Measurements from ENCODE around the gene HAAO. TPM values are rescaled to one million over a fixed set of nuclear protein-coding genes. Genes with fewer than 3 reads are reported as not detected.

Gene HAAO
- total and polyA plus RNA-seq, 2 of the 13 experiments (the other 11 are each of a cell fraction or from before 2014, with no cell fraction given), result 36.1 to 42.7 TPM

DNA sequence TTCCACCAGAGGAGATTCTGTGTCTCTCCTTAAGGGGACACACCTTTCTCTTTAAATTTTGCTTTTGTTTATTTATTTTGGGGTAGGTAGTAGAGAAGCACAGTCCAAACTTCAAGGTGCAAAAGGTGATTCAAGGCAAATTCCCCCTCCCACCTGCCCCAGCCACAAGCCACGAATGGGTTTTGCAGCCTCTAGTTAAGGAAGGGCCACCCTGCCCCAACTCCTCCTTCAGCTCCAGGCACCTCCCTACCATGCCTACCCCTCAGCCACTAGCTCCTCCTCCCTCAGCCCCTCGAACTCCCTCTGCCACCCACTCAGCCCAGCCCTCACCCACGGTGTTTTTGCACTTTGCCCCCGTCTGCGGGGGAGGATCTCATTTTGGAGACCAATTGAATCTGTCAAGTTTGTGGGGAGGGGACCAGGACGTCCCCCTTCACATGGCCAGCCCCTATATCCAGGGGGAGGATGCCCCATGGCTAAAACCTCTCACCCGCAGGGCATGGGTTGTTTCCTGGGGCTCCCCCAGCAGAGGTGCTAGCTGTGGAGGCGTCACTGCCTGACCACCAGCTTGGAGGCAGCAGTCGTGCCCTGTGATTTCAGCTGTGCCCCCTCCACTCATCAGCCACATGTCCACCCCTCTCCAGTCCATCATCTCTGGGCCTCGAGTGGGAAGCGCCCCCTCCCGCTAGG, 4.5 kb downstream of the HAAO start (continued):
- TF ChIP-seq ZNF383 (CRISPR knock-in tag; IDR thresholded peaks at IDR 0.05; ENCODE audit: borderline replicate concordance), result no peak
- no peak for TF ChIP-seq GPBP1L1 (CRISPR knock-in tag; IDR thresholded peaks at IDR 0.05)
- TF ChIP-seq YEATS4 (CRISPR knock-in tag; IDR thresholded peaks at IDR 0.05; ENCODE audit: borderline replicate concordance), result no peak
- no peak for TF ChIP-seq TFE3 (CRISPR knock-in tag; IDR thresholded peaks at IDR 0.05)
- no peak for TF ChIP-seq ISX (CRISPR knock-in tag; conservative IDR thresholded peaks at IDR 0.05)
- 0 out of 2 replicates have a peak, but pooled peaks have one; percentile 78 for TF ChIP-seq HDAC1 (CRISPR knock-in tag; IDR thresholded peaks at IDR 0.05)
- TF ChIP-seq SRSF1 (optimal IDR thresholded peaks at IDR 0.05; ENCODE audit: low read depth, low read length), result peak; percentile 52
- no peak for TF ChIP-seq AHR (CRISPR knock-in tag; IDR thresholded peaks at IDR 0.05)
- TF ChIP-seq KLF6 (CRISPR knock-in tag; IDR thresholded peaks at IDR 0.05), result no peak
- TF ChIP-seq ZNF709 (CRISPR knock-in tag; IDR thresholded peaks at IDR 0.05), result no peak
- TF ChIP-seq ZNF431 (CRISPR knock-in tag; IDR thresholded peaks at IDR 0.05; ENCODE audit: borderline replicate concordance, low read depth), result no peak
- peak; percentile 67 for TF ChIP-seq ASH2L (IDR thresholded peaks at IDR 0.05; ENCODE audit: insufficient read length, low read depth, low read length)
- no peak for TF ChIP-seq ZNF274 (CRISPR knock-in tag; IDR thresholded peaks at IDR 0.05)
- TF ChIP-seq, protein P1, sequence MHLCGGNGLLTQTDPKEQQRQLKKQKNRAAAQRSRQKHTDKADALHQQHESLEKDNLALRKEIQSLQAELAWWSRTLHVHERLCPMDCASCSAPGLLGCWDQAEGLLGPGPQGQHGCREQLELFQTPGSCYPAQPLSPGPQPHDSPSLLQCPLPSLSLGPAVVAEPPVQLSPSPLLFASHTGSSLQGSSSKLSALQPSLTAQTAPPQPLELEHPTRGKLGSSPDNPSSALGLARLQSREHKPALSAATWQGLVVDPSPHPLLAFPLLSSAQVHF (CRISPR knock-in tag; IDR thresholded peaks at IDR 0.05), result no peak
- no peak for TF ChIP-seq ZNF674 (CRISPR knock-in tag; IDR thresholded peaks at IDR 0.05; ENCODE audit: low read depth)
- TF ChIP-seq JUND (CRISPR knock-in tag; IDR thresholded peaks at IDR 0.05), result no peak
- no peak for TF ChIP-seq IKZF1 (IDR thresholded peaks at IDR 0.05)
- TF ChIP-seq, protein P2, sequence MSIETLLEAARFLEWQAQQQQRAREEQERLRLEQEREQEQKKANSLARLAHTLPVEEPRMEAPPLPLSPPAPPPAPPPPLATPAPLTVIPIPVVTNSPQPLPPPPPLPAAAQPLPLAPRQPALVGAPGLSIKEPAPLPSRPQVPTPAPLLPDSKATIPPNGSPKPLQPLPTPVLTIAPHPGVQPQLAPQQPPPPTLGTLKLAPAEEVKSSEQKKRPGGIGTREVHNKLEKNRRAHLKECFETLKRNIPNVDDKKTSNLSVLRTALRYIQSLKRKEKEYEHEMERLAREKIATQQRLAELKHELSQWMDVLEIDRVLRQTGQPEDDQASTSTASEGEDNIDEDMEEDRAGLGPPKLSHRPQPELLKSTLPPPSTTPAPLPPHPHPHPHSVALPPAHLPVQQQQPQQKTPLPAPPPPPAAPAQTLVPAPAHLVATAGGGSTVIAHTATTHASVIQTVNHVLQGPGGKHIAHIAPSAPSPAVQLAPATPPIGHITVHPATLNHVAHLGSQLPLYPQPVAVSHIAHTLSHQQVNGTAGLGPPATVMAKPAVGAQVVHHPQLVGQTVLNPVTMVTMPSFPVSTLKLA (IDR thresholded peaks at IDR 0.05), result no peak
- TF ChIP-seq BRCA1 (CRISPR knock-in tag; IDR thresholded peaks at IDR 0.05), result no peak
- no peak for TF ChIP-seq MED8 (CRISPR knock-in tag; IDR thresholded peaks at IDR 0.05; ENCODE audit: insufficient replicate concordance)
- no peak for TF ChIP-seq ZNF615 (CRISPR knock-in tag; IDR thresholded peaks at IDR 0.05; ENCODE audit: borderline replicate concordance)
- no peak for TF ChIP-seq PRMT3 (CRISPR knock-in tag; IDR thresholded peaks at IDR 0.05; ENCODE audit: borderline replicate concordance, low read depth)
- no peak for TF ChIP-seq SOX5 (CRISPR knock-in tag; IDR thresholded peaks at IDR 0.05; ENCODE audit: borderline replicate concordance)
- no peak for TF ChIP-seq THYN1 (CRISPR knock-in tag; IDR thresholded peaks at IDR 0.05; ENCODE audit: borderline replicate concordance, low read depth)
- TF ChIP-seq MAF1 (CRISPR knock-in tag; IDR thresholded peaks at IDR 0.05; ENCODE audit: borderline replicate concordance), result no peak
- no peak; the same call in 1 of the 2 replicates for TF ChIP-seq CAMTA2 (CRISPR knock-in tag; IDR thresholded peaks at IDR 0.05; ENCODE audit: borderline replicate concordance)
- TF ChIP-seq MXD4 (CRISPR knock-in tag; IDR thresholded peaks at IDR 0.05), result no peak
